ENCODE data around the gene USO1. TPM values are rescaled to one million over a fixed set of nuclear protein-coding genes. Genes with fewer than 3 reads are reported as not detected.

USO1 gene, protein sequence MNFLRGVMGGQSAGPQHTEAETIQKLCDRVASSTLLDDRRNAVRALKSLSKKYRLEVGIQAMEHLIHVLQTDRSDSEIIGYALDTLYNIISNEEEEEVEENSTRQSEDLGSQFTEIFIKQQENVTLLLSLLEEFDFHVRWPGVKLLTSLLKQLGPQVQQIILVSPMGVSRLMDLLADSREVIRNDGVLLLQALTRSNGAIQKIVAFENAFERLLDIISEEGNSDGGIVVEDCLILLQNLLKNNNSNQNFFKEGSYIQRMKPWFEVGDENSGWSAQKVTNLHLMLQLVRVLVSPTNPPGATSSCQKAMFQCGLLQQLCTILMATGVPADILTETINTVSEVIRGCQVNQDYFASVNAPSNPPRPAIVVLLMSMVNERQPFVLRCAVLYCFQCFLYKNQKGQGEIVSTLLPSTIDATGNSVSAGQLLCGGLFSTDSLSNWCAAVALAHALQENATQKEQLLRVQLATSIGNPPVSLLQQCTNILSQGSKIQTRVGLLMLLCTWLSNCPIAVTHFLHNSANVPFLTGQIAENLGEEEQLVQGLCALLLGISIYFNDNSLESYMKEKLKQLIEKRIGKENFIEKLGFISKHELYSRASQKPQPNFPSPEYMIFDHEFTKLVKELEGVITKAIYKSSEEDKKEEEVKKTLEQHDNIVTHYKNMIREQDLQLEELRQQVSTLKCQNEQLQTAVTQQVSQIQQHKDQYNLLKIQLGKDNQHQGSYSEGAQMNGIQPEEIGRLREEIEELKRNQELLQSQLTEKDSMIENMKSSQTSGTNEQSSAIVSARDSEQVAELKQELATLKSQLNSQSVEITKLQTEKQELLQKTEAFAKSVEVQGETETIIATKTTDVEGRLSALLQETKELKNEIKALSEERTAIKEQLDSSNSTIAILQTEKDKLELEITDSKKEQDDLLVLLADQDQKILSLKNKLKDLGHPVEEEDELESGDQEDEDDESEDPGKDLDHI
- total RNA-seq: 64.2 TPM
- long read RNA-seq, full-length matches to known transcripts: 121 of 198 reads
- long read RNA-seq, partial matches to known transcripts: 5 of 198 reads
- long read RNA-seq, other reads (novel, unspliced or antisense): 72 of 198 reads

- Histone ChIP-seq H3K4me1 (peaks cover 42% of the 10 kb centered on the region), H3K9me3 (no peaks in the 10 kb centered on the region), H3K27me3 (no peaks in the 10 kb centered on the region), H3K27ac (peak within 1 kb of the TSS; percentile 95), H3K36me3 (no peaks in the 10 kb centered on the region), H3K4me3 (peak within 1 kb of the TSS; percentile 74)
- DNase-seq (peak; percentile 99), ATAC-seq (peak; percentile 99)
- intact Hi-C loops (cut with DNase I): no loop called here
- TF ChIP-seq, protein P1, sequence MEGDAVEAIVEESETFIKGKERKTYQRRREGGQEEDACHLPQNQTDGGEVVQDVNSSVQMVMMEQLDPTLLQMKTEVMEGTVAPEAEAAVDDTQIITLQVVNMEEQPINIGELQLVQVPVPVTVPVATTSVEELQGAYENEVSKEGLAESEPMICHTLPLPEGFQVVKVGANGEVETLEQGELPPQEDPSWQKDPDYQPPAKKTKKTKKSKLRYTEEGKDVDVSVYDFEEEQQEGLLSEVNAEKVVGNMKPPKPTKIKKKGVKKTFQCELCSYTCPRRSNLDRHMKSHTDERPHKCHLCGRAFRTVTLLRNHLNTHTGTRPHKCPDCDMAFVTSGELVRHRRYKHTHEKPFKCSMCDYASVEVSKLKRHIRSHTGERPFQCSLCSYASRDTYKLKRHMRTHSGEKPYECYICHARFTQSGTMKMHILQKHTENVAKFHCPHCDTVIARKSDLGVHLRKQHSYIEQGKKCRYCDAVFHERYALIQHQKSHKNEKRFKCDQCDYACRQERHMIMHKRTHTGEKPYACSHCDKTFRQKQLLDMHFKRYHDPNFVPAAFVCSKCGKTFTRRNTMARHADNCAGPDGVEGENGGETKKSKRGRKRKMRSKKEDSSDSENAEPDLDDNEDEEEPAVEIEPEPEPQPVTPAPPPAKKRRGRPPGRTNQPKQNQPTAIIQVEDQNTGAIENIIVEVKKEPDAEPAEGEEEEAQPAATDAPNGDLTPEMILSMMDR (IDR thresholded peaks at IDR 0.05): peak; percentile 74
These were observed at the start of gene USO1 for GRCh38 chr4:75724066-75724866. Gene USO1 (plus strand): TSS chr4:75724577. CDS start chr4:75724820, 243 bp downstream.

- intact Hi-C loops (cut with DNase I): no loop called here
- DNase-seq (no peak), ATAC-seq (no peak)
- H3K4me1 ChIP-seq: peaks cover 24% of the 10 kb centered on the region
- no peaks in the 10 kb centered on the region for H3K27me3 ChIP-seq
- TF ChIP-seq, protein P1 (IDR thresholded peaks at IDR 0.05): no peak
- H3K27ac ChIP-seq: no peak overlapping the region
- H3K9me3 ChIP-seq: no peaks in the 10 kb centered on the region
- H3K4me3 ChIP-seq: no peak overlapping the region
- no peaks in the 10 kb centered on the region for H3K36me3 ChIP-seq
These were observed 49.3 kb upstream of the USO1 start for GRCh38 chr4:75675004-75675531.

DNA sequence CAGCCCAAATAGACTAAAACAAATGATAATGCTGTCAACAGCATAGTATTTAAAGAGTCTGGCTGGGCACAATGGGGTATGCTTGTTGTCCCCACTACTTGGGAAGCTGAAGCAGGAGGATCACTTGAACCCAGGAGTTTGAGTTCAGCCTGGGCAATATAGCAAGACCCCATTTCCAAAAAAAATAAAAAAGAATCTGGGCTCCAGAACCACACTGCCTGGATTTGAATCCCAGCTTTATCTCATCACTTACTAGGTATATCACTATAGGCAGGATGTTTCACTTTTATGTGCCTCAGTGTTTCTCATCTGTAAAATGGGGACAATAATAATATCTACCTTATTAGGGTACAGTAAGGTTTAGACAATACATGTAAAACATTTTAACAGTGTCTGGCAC lies 45.9 kb upstream of the USO1 start:
- ATAC-seq (no peak), DNase-seq (no peak)
- no peaks in the 10 kb centered on the region for H3K36me3 ChIP-seq
- intact Hi-C loops (cut with DNase I): no loop called here
- H3K9me3 ChIP-seq: no peaks in the 10 kb centered on the region
- no peaks in the 10 kb centered on the region for H3K27me3 ChIP-seq
- H3K4me3 ChIP-seq: no peak overlapping the region
- no peak overlapping the region for H3K27ac ChIP-seq
- H3K4me1 ChIP-seq: peaks cover 7% of the 10 kb centered on the region
- TF ChIP-seq, protein P1 (IDR thresholded peaks at IDR 0.05): no peak

GRCh38 chr4:75678965-75679364 lies 45.4 kb upstream of the USO1 start:
- intact Hi-C loops (cut with DNase I): no loop called here
- ATAC-seq: no peak

More at GRCh38 chr4:75678965-75679364, 45.4 kb upstream of the USO1 start:
- peaks cover 4% of the 10 kb centered on the region for H3K4me1 ChIP-seq
- H3K27ac ChIP-seq: no peak overlapping the region
- H3K4me3 ChIP-seq: no peak overlapping the region
- TF ChIP-seq, protein P1 (IDR thresholded peaks at IDR 0.05): no peak
- H3K27me3 ChIP-seq: no peaks in the 10 kb centered on the region
- no peak for DNase-seq
- no peaks in the 10 kb centered on the region for H3K9me3 ChIP-seq
- no peaks in the 10 kb centered on the region for H3K36me3 ChIP-seq
